Measurements from ENCODE around the gene TMPRSS6. TPM values are rescaled to one million over a fixed set of nuclear protein-coding genes. Genes with fewer than 3 reads are reported as not detected.
A peak's percentile ranks its signal among the peaks of the same experiment; 100 is the strongest.

The TMPRSS6 gene
- total and polyA plus RNA-seq, 2 of the 13 experiments (the other 11 are each of a cell fraction or from before 2014, with no cell fraction given) = 4.2 to 4.8 TPM

DNA sequence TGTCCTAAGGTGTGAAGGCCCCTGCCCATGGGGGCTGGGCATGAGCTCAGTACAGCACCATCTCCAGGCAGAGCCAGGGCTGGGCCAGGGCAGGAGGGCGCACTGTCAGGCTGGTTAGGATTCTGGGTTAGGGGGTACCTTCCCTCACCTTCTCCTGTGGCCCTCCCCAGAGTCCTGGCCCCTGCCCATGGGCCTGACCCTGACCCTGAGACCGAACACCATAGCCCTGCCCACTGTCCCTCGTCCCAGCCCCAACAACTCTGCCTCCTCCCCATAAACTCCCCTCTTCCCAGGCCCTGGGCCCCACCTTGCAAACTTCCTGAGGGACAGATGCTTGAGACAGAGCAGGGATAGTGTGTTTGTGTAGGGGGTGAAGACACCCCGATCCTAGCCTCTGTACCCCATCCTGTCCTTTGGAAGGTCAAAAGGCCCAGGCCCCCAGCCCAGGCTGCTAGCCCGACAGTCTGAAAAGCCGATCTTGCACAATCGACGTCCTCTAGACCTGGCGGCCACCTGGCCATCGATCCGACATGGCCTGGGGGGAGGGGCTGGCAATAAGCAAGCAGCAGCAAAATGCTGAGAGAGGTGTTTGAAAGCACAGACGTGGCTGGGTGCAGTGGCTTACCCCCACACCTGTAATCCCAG is 2.7 kb upstream of the TMPRSS6 start (continued):
- TF ChIP-seq MTF1 (CRISPR knock-in tag; IDR thresholded peaks at IDR 0.05) (no peak), HMGXB4 (CRISPR knock-in tag; IDR thresholded peaks at IDR 0.05; ENCODE audit: borderline replicate concordance in 1 of 2, low read depth in 1 of 2) (no peak), ZNF10 (CRISPR knock-in tag; IDR thresholded peaks at IDR 0.05; ENCODE audit: borderline replicate concordance, low read depth) (no peak), ZNF607 (CRISPR knock-in tag; IDR thresholded peaks at IDR 0.05; ENCODE audit: borderline replicate concordance) (no peak), ZC3H4 (CRISPR knock-in tag; IDR thresholded peaks at IDR 0.05; ENCODE audit: borderline replicate concordance) (no peak), ARHGAP35 (CRISPR knock-in tag; IDR thresholded peaks at IDR 0.05; ENCODE audit: borderline replicate concordance) (no peak), ZIK1 (CRISPR knock-in tag; IDR thresholded peaks at IDR 0.05; ENCODE audit: borderline replicate concordance, low read depth) (no peak), ZNF749 (CRISPR knock-in tag; IDR thresholded peaks at IDR 0.05; ENCODE audit: borderline replicate concordance) (no peak), ESRRA (CRISPR knock-in tag; IDR thresholded peaks at IDR 0.05; ENCODE audit: low read depth) (peak; percentile 89; the same call in 1 of the 2 replicates), U2AF2 (IDR thresholded peaks at IDR 0.05; ENCODE audit: low read depth, low read length) (no peak), ZNF569 (CRISPR knock-in tag; IDR thresholded peaks at IDR 0.05; ENCODE audit: borderline replicate concordance) (no peak), REL (CRISPR knock-in tag; conservative IDR thresholded peaks at IDR 0.05) (no peak), HIC2 (CRISPR knock-in tag; IDR thresholded peaks at IDR 0.05; ENCODE audit: low read depth) (no peak), ZNF432 (CRISPR knock-in tag; IDR thresholded peaks at IDR 0.05; ENCODE audit: borderline replicate concordance) (no peak), MAFG (CRISPR knock-in tag; IDR thresholded peaks at IDR 0.05) (no peak), ZNF235 (CRISPR knock-in tag; IDR thresholded peaks at IDR 0.05; ENCODE audit: borderline replicate concordance) (no peak), ZNF430 (CRISPR knock-in tag; IDR thresholded peaks at IDR 0.05) (peak; percentile 49; the same call in 1 of the 2 replicates)
- TF ChIP-seq, protein P1, sequence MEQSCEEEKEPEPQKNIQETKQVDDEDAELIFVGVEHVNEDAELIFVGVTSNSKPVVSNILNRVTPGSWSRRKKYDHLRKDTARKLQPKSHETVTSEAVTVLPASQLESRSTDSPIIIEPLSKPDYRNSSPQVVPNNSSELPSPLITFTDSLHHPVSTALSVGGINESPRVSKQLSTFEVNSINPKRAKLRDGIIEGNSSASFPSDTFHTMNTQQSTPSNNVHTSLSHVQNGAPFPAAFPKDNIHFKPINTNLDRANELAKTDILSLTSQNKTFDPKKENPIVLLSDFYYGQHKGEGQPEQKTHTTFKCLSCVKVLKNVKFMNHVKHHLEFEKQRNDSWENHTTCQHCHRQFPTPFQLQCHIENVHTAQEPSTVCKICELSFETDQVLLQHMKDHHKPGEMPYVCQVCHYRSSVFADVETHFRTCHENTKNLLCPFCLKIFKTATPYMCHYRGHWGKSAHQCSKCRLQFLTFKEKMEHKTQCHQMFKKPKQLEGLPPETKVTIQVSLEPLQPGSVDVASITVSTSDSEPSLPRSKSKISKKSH (CRISPR knock-in tag; IDR thresholded peaks at IDR 0.05; ENCODE audit: borderline replicate concordance) = no peak
- TF ChIP-seq, protein P2, sequence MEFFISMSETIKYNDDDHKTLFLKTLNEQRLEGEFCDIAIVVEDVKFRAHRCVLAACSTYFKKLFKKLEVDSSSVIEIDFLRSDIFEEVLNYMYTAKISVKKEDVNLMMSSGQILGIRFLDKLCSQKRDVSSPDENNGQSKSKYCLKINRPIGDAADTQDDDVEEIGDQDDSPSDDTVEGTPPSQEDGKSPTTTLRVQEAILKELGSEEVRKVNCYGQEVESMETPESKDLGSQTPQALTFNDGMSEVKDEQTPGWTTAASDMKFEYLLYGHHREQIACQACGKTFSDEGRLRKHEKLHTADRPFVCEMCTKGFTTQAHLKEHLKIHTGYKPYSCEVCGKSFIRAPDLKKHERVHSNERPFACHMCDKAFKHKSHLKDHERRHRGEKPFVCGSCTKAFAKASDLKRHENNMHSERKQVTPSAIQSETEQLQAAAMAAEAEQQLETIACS (CRISPR knock-in tag; IDR thresholded peaks at IDR 0.05) = no peak
- TF ChIP-seq, protein P3, sequence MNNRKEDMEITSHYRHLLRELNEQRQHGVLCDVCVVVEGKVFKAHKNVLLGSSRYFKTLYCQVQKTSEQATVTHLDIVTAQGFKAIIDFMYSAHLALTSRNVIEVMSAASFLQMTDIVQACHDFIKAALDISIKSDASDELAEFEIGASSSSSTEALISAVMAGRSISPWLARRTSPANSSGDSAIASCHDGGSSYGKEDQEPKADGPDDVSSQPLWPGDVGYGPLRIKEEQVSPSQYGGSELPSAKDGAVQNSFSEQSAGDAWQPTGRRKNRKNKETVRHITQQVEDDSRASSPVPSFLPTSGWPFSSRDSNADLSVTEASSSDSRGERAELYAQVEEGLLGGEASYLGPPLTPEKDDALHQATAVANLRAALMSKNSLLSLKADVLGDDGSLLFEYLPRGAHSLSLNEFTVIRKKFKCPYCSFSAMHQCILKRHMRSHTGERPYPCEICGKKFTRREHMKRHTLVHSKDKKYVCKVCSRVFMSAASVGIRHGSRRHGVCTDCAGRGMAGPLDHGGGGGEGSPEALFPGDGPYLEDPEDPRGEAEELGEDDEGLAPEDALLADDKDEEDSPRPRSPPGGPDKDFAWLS (CRISPR knock-in tag; IDR thresholded peaks at IDR 0.05; ENCODE audit: borderline replicate concordance) = no peak
